Left lung (tissue), 10 donors: ENCODE measurements around the gene CLHC1. TPM values are rescaled to one million over a fixed set of nuclear protein-coding genes. Genes with fewer than 3 reads are reported as not detected.

Source experiments
- ATAC-seq: fragments of 200-7000 bp; cut with Tn5 transposase; one replicate; pipeline ENCODE4 v1.9.1; 2020; ENCODE audit warnings: moderate library complexity
- DNase-seq, 4 donors: peaks; one replicate each; pipeline ENCODE4 v3.0.0-alpha.2; 2013 to 2020
- H3K27ac ChIP-seq, 2 donors: fragments of 200-600 bp; sonication (generic) in 1 of 2; one replicate each; pipeline versions ENCODE4 v1.5.0 to v1.8.0; 2020 to 2021
- H3K27me3 ChIP-seq, 2 donors: fragments of 200-600 bp; sonication (generic) in 1 of 2; one replicate each; pipeline versions ENCODE4 v1.5.0 to v1.8.0; 2020 to 2021
- H3K36me3 ChIP-seq, 2 donors: fragments of 200-600 bp; sonication (generic) in 1 of 2; one replicate each; pipeline versions ENCODE4 v1.5.0 to v1.8.0; 2020 to 2021
- H3K4me1 ChIP-seq, 2 donors: fragments of 200-600 bp; one replicate each; pipeline ENCODE4 v1.8.0; 2021
- H3K4me3 ChIP-seq, 2 donors: fragments of 200-600 bp; sonication (generic) in 1 of 2; one replicate each; pipeline versions ENCODE4 v1.5.0 to v1.8.0; 2020 to 2021; ENCODE audit warnings: mild to moderate bottlenecking in 1 of 2
- H3K9me3 ChIP-seq, 2 donors: fragments of 200-600 bp; sonication (generic) in 1 of 2; one replicate each; pipeline versions ENCODE4 v1.5.0 to v1.8.0; 2020 to 2021
- intact Hi-C, 2 donors: fragments of 100-400 bp; cut with DNase I; formaldehyde crosslinking; loops; one replicate each; pipeline versions ENCODE4 v1.11.2 to v1.14.2; 2022
- polyA plus RNA-seq, 6 donors: library from polyadenylated mRNA; unstranded; fragments of 120-200 nt; gene quantifications; one replicate each; pipeline ENCODE4 v1.2.1, GENCODE V29; 2013; ENCODE audit not compliant: insufficient read length in 6 of 6
- total RNA-seq, 2 donors: library from RNA; stranded (reverse); fragmentation: NEBNext Ultra II Directional; extraction: Animal tissue kit (Norgen Biotek cat#: 25700); gene quantifications; one replicate each; pipeline ENCODE4 v1.2.1, GENCODE V29; 2021
- TF ChIP-seq, protein P1 (sequence below), 2 donors: fragments of 200-600 bp; sonication (generic) in 1 of 2; IDR thresholded peaks; one replicate each; pipeline versions ENCODE4 v1.5.0 to v1.8.0; 2021; ENCODE audit warnings: antibody characterized with exemption in 2 of 2
- donor health status: DM: no; HTN: yes; CAD: no.
- donor health status: DM: no; HTN: no; CAD: no.

The CLHC1 gene
- total and polyA plus RNA-seq, 8 donors, result 9.2 to 41.2 (median 28.7) TPM

DNA sequence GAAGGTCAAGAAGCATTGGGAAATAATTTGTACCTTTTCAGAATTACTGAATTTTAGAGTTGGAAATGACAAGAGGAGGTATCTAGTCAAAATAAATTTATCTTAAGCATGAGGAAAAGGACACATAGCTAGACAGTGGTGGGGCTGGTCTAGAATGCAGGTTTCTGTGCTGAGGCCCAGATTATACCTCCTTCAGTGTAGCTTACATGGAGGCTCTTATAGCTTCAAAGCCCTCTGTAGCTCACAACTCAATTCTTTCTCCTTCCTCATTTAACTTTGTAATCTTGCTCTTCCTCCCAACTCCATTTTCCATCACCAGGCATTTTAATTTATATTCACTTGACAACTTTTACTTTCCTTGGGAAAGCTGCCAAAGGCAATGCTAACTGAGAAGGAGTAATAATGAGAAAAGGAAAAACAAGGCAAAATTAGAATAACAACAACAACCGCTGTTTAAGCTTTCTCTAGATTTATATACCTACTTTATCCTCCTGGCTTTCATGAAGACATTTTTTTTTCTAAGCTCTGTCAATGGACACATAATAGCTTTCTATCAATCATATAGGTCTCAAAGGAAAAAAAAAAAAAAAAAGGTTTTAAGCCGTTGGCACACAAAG, 58.5 kb downstream of the CLHC1 start:
- intact Hi-C loops, result loop anchor here in 1 of 2 donors (10.0 kb wide), 1 partner anchor 279 kb away; no protein-coding TSS in a partner anchor
- Histone ChIP-seq H3K9me3 (no peaks in the 10 kb centered on the region), H3K27me3 (no peaks in the 10 kb centered on the region), H3K4me3 (no peak overlapping the region), H3K36me3 (no peaks in the 10 kb centered on the region), H3K4me1 (peaks cover under 1 to 9% of the 10 kb centered on the region in 2 donors), H3K27ac (no peak overlapping the region)
- DNase-seq (no peak), ATAC-seq (no peak)
- TF ChIP-seq, protein P1, sequence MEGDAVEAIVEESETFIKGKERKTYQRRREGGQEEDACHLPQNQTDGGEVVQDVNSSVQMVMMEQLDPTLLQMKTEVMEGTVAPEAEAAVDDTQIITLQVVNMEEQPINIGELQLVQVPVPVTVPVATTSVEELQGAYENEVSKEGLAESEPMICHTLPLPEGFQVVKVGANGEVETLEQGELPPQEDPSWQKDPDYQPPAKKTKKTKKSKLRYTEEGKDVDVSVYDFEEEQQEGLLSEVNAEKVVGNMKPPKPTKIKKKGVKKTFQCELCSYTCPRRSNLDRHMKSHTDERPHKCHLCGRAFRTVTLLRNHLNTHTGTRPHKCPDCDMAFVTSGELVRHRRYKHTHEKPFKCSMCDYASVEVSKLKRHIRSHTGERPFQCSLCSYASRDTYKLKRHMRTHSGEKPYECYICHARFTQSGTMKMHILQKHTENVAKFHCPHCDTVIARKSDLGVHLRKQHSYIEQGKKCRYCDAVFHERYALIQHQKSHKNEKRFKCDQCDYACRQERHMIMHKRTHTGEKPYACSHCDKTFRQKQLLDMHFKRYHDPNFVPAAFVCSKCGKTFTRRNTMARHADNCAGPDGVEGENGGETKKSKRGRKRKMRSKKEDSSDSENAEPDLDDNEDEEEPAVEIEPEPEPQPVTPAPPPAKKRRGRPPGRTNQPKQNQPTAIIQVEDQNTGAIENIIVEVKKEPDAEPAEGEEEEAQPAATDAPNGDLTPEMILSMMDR (IDR thresholded peaks at IDR 0.05), result no peak

DNA sequence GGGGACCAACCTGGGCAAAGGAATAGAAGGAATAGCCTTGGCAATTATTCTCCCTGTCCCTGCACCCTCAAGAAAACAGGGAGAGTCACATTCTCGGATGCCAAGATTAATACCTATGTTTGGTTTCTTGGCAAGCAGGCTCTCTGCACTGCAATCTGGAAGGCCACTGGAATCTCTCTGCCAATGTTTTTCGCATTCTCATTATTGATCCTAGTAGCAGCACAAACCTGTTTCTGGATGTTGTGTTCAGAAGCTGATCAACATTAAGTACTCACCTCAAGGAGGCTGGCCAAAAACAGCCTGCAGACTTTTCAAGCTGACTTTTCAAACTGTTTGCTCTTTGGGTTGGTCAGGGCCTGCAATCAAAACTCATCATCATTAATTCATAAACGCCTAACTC, 62.2 kb downstream of the CLHC1 start:
- intact Hi-C loops, result loop anchor here in 1 of 2 donors (10.0 kb wide), 3 partner anchors 125 to 275 kb away; no protein-coding TSS in a partner anchor
- peaks cover 22 to 25% of the 10 kb centered on the region in 2 donors for H3K4me1 ChIP-seq
- ATAC-seq, result no peak

DNA sequence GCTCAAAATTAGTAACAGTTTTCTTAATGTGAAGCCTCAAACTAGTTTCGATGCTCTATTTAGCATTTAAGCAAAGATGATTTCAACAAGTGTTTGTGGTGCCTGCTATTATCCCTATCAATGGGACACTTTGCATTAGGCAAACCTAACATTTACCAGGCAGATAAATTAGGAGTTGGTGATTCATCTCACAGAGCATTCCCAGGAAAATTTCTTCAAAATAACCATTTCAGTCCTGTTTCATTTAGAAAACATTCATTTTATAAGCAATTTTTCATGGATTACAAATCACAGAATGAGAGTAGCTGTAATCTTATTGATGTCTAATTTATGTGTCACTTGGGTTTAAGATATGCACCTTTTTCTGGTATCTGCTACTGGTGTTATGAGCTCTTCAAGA, 62.7 kb downstream of the CLHC1 start:
- no peaks in the 10 kb centered on the region for H3K9me3 ChIP-seq
- no peak overlapping the region for H3K27ac ChIP-seq
- peaks cover 24 to 30% of the 10 kb centered on the region in 2 donors for H3K4me1 ChIP-seq
- no peaks in the 10 kb centered on the region for H3K27me3 ChIP-seq
- no peak for DNase-seq
- intact Hi-C loops, result loop anchor here in 1 of 2 donors (10.0 kb wide), 2 partner anchors 125 to 155 kb away; no protein-coding TSS in a partner anchor
- no peak for ATAC-seq
- no peaks in the 10 kb centered on the region for H3K36me3 ChIP-seq
- TF ChIP-seq, protein P1 (IDR thresholded peaks at IDR 0.05), result no peak
- no peak overlapping the region for H3K4me3 ChIP-seq

More for the DNA sequence above, 62.2 kb downstream of the CLHC1 start:
- TF ChIP-seq, protein P1 (IDR thresholded peaks at IDR 0.05), result no peak
- no peak overlapping the region for H3K27ac ChIP-seq
- no peak for DNase-seq
- H3K27me3 ChIP-seq, result no peaks in the 10 kb centered on the region
- H3K4me3 ChIP-seq, result no peak overlapping the region
- H3K9me3 ChIP-seq, result no peaks in the 10 kb centered on the region
- H3K36me3 ChIP-seq, result no peaks in the 10 kb centered on the region

DNA sequence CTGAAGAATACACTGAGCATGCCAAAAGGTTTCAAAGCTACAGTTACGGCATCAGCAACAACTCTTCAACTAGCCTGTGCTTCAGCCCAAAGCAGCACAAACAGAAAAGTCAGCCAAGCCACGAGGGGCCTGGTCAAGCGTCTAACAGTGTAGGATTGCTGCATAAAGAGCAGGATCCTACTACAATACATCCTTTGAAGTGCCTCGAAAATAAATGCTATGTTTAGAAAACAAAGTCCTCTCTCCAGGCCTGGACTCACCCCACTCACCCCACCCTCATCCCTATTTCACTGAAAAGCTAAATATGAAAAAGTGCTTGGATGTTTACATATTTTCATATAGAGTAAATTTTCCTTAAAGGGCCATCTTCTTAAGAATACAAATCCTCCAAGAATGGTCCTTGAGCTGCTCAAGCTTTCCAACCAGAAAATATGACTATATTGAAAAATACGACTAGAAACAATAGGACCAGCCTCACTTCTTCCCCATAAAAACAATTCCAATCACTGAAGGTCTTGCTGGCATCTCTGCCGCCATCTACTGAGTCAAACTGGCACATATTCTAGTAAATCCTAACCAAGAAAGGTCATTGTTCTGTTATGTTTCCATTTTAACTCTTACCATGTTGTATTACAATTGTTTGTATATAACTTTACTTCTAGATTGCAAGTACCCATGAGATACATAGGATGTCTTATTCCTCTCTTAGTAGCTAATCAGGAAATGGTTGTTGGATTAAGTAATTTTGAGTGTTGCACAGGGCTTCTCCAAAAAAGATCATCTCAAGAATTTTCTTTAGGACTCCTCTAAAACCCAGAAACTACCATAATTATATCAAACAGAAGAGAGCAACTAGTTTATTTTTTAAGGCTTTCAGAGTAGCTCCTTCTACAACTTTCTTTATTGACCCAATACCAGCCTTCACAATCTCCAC, 63.6 kb downstream of the CLHC1 start:
- intact Hi-C loops, result loop anchor here in 1 of 2 donors (10.0 kb wide), 2 partner anchors 124 to 154 kb away; no protein-coding TSS in a partner anchor
- DNase-seq (peak in 2 of 4 donors; percentile 55 to 75), ATAC-seq (peak; percentile 72)
- no peaks in the 10 kb centered on the region for H3K27me3 ChIP-seq
- no peak overlapping the region for H3K4me3 ChIP-seq
- no peaks in the 10 kb centered on the region for H3K36me3 ChIP-seq
- TF ChIP-seq, protein P1 (IDR thresholded peaks at IDR 0.05), result peak; percentile 59 to 78
- peaks cover 26 to 39% of the 10 kb centered on the region in 2 donors for H3K4me1 ChIP-seq
- H3K27ac ChIP-seq, result peak overlapping the region; percentile 49 to 54
- no peaks in the 10 kb centered on the region for H3K9me3 ChIP-seq
